ENCODE data around the gene SKIL.
A peak's percentile ranks its signal among the peaks of the same experiment; 100 is the strongest.

The SKIL gene

GRCh38 chr3:170413291-170413690, 55.8 kb downstream of the SKIL start:
- DNase-seq: no peak

- peak; percentile 46 for DNase-seq
Observed at GRCh38 chr3:170414202-170414663, 56.7 kb downstream of the SKIL start.

GRCh38 chr3:170417090-170417489, 59.6 kb downstream of the SKIL start:
- no peak for DNase-seq

- DNase-seq: no peak
Observed at GRCh38 chr3:170418422-170419398, 61.2 kb downstream of the SKIL start, which contains the start of gene CLDN11. Gene CLDN11, plus strand, starts transcription at chr3:170418868. Its CDS starts 199 bp downstream, at chr3:170419067.

DNA sequence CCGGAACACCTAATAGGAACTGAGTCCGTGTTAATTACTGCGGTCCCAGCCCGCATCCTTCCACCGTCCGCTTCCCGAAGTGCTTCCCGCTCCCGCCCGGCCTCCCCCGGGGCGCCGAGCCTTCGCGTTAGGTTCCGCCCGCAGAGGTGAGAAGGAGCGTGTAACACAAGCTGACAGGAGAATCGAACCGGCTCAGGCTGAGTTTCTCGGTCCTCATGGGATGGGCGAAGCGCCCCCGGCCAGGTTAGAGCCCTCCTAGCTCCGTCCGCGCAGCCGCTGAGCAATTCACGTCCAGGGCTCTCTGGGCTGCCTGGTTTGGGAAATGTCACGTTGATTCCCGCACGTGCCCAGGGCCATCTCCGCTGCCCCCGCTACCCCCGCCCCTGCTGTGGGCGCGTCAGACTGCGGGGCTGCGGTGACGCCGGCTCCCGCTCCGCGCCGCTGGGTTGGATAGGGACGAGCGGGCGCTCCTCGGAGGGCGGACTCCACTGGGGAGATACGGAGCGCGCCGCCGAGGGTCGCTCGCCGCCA, 62.1 kb downstream of the SKIL start:
- DNase-seq: no peak

- no peak for DNase-seq
Observed at GRCh38 chr3:170420307-170420821, 62.8 kb downstream of the SKIL start.

GRCh38 chr3:170421111-170421641, 63.7 kb downstream of the SKIL start:
- DNase-seq: no peak

- DNase-seq: no peak
Observed at GRCh38 chr3:170421758-170422157, 64.2 kb downstream of the SKIL start.

DNA sequence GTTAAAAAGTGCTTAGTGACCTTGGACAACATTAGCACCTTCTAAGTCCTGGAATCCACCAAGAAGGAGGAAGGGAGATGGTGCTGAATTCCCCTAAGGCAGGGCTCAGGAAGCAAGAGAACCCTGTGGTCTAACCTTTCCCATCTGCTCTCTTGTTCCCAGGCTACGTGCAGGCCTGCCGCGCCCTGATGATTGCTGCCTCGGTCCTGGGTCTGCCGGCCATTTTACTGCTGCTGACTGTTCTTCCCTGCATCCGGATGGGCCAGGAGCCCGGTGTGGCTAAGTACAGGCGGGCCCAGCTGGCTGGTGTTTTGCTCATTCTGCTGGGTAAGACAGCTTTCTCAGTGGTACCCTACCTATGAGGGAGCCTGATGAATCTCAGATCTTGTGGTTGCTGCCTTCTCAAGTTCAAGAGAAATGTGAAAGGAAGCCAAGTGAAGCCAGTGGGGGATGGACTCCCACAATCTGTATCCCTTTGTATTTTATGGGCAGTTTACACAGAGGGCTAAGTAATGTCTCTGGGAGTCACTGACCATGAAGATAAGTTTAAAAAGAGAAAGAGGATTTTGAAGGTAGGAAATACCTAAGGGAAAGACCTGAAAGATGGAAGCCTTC, 65.6 kb downstream of the SKIL start:
- DNase-seq: no peak

DNA sequence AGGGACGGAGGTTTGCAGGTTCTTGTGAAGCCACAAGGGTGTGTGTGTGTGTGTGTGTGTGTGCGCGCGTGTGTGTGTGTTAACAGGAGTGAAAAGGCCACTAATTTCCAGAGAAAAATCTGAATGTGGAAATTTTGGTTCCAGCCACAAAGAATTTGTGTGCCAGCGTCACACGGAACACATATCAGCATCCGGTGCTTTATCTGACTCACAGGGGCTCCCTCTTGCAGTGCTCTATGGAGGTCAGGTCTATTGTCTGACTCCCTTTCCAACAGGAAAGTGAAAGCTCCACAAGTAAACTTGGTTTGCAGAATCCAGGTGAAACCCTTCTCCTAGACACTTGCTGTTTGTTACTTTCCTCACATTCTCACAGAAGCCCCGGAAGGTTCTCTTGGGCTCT, 67.4 kb downstream of the SKIL start:
- no peak for DNase-seq

DNA sequence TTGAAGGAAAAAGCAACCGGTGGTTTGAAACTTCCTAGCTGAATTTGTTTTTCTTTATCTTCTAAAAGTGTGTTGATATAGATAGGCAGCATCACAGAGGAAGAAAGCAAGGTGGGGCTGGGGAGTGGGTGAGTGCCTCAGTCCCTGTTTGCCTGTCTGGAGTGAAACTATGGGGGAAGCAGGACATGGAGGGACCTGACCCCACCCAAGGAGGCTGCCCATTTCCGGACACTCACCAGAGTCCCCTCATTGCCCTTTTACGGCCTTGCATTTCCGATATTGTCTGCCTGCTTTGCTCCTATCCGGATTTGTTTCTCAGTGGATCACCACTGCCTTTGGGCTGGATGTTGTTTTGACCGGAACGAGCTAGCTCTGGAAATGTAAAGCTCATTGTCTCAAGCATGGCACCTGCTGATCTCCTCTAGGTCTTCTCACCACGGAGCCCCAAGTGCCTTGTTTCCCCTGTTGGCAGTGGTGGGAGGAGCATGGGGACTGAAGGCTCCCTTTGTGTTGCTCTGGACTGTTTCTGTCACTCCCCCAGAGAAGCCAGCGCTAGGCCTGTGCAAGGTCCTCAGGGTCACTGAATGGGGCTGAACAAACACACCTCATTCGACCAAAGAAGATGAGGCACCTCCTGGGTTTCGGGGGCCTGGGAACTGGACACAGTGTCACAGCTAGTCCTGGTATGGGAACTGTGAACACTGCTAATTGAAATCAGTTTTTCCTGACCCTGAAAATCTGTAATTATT, 68.2 kb downstream of the SKIL start:
- DNase-seq: no peak

DNA sequence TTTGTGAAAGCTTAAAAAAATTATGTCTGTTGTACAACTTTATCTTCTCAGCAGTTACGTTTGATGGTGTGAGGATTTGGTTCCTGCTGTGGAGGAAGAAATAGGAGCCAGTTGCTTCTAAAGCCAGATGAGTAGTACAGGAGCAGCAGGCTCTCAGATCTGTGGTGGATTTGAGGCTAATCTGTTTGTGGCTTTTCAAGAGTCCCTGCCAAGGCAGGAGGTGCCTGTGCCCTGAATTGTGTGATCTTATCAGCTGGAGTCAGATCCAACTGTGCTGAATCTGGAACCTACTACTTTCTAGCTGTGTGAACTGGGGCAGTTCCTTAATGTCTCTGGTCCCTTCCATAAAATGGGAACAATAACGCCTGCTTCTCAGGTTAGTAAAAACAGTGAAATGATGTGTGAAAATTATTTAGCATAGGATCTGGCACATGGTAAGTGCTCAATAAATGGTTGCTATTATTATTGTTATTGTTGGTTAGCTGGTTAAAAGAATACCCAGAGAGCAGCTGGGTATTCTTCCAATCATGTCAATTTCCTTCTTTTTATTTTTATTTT, 68.8 kb downstream of the SKIL start:
- DNase-seq: no peak

- no peak for DNase-seq
Observed at GRCh38 chr3:170428095-170428494, 70.6 kb downstream of the SKIL start.

- DNase-seq: no peak
Observed at GRCh38 chr3:170429050-170429449, 71.5 kb downstream of the SKIL start.

DNA sequence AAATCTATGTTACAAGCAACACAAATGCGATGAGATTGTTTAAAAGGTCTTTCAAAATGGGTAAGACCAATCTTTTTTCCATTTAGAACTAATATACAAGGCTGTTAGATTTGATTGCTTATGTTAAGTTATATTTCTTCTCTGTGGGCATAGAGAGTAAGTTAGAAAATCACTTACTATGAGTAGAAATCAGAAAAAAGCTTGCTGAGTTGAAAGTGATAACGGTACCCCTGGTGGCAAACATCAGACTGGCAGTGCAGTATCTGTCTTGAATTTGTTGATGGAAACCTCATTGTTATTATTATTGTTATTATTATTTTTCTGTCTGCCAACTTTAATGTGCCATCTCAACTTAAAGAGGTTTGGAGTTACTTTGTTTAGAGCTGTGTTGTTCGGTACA, 73.5 kb downstream of the SKIL start:
- no peak for DNase-seq

DNA sequence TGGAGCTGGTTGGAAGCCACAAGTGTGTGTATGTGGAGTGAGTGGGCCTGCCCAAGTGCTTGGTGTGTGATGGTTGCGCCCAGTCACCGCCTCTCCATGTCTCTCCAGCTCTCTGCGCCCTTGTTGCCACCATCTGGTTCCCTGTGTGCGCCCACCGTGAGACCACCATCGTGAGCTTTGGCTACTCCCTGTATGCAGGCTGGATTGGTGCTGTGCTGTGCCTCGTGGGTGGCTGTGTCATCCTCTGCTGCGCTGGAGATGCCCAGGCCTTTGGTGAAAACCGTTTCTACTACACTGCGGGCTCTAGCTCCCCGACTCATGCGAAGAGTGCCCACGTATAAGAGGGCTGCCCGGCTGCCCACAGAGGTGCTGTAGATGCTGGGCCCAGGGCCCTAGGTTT, 74.9 kb downstream of the SKIL start:
- no peak for DNase-seq

DNA sequence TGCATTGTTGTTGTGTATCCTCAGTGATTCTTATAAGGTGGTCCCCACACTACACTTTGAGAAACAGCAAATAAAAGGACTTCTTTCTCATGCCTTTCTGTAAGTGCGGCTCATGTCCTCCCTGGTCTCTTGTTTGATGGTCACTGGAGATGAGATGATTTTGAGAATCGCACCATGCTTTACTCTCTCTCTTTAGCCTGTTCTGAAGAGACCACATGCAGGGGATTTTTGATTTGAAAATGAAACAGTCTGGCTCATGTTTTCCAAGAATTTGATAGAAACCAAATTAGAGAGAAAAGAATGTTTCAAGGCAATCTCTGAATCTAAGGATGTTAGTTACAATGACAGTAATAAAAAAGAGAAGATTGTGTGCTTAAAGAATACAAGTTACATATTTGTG, 79.2 kb downstream of the SKIL start:
- no peak for DNase-seq

DNA sequence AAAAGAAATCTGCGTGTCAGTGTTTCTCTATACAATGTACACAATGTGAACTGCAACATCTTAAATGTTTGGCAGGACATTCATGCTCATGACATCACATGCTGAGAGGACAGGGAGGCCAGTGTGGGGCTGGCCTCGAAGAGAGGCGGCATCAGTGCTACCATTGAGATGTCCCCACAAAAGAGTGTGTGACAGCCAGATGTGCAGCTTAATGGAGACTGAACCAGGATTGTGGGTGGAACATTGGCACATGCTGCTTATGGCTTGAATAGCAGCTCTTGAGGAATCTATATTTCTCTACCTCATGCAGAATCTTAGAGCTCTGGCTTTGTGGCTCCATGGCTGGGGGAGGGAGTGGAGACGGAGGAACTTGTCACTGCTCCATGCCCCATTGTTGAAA, 79.7 kb downstream of the SKIL start:
- DNase-seq: no peak

DNA sequence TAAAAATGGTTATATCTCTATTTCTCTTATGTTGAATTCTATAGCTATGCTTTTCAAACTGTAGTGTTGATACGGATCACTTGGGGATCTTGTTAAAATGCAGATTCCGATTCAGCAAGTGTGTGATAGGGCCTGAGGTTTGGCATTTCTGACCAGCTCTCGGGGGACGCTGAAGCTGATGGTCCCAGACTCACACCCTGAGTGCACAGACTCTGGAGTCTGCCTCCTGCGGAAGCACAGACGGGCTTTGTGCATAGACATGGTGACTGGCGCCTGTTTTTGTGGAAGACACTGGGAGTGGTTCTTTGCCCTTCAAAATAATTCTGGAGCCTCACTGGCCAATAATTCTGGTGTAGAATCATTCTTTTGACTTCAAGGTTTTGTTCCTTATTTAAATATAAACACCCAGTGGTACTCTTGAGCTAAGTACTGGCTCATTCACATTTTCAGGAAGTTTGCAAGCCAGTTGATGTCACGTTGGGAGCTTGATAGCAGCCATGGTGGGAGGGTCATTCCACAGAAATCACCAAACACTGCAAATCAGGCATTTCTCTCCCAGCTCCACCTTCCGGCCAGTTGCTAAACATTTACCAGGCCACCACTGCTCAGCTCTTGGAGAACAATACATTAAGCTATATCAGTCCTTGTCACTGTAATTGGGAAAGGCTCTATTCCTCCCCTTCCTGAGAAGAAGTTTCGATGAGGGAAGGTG, 80.3 kb downstream of the SKIL start:
- no peak for DNase-seq

DNA sequence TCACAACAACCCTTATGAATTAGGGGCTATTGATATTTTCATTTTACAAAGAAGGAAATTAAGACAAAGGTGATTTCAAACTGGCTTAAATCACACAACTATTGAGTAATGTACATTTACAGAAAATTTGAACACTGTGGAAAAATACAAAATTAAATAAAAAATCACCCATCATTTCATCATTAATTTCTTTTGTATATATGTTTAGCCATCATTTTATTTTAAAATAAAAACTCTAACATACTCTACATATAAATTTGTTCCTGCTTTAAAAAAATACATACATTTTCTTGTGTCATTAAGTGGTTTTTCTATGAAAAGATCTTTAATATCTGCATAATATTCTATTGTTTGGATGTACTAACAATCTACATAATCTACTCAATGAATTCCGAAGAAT, 81.3 kb downstream of the SKIL start:
- no peak for DNase-seq

DNA sequence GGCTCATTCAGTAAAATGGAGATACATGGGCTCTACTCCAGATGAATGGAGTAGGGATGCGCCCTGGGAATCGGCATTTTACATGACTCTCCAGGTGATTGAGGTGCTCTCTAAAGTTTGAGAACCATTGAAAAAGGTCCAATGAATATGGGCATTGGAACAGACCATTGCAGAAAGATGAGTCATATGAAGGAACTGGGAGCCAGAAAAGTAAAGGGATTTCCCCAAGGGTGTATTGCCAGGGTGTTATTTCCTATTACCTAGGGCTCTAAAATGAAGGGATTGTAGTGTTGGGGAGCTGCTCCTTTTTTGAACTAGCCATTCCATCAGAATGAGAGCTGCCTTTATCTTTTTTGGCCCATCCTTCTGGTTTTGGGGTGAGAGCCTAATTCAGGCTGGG, 82.8 kb downstream of the SKIL start:
- peak; percentile 22 for DNase-seq

GRCh38 chr3:170441412-170441811, 83.9 kb downstream of the SKIL start:
- DNase-seq: no peak
